Stimulated activated CD4-positive, alpha-beta T cell treated with anti-CD3 and anti-CD28 coated beads, Interleukin-4, amount 100 ng/mL, for 1 hour (primary cell): Measurements from ENCODE around the gene CHRNB1.

Experiments
- DNase-seq: peaks from one replicate; pipeline ENCODE4 v3.0.0-alpha.2; 2020

CHRNB1 gene

DNA sequence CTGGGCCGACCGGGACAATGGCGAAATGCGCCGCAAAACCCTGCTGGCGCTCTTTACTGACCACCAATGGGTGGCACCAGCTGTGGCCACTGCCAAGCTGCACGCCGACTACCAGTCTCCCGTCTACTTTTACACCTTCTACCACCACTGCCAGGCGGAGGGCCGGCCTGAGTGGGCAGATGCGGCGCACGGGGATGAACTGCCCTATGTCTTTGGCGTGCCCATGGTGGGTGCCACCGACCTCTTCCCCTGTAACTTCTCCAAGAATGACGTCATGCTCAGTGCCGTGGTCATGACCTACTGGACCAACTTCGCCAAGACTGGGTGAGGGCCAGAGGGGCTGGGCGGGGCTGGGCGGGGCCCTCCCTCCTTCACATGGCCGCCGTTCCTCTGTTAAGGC is 29.1 kb upstream of the CHRNB1 start:
- DNase-seq = no peak

DNA sequence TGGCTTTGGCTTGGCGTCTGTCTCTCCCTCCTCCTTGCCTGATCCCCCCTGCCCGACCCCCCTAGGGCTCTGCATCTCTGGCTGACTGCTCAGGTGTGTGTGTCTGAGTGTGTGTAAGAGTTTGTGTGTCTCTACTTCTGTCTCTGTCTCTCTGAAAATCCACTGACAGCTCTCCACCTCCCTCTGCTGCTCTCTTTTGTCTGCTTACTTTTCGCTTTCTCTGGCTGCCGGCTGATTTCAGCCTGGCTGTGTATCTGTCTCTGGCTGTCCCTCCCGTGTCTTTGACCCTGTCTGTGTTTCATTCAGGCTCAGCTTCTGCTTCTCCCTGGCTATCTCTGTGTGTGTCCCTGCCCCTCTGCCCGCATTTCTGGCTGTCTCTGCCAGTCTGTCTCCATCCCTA is 28.5 kb upstream of the CHRNB1 start:
- DNase-seq = no peak

DNA sequence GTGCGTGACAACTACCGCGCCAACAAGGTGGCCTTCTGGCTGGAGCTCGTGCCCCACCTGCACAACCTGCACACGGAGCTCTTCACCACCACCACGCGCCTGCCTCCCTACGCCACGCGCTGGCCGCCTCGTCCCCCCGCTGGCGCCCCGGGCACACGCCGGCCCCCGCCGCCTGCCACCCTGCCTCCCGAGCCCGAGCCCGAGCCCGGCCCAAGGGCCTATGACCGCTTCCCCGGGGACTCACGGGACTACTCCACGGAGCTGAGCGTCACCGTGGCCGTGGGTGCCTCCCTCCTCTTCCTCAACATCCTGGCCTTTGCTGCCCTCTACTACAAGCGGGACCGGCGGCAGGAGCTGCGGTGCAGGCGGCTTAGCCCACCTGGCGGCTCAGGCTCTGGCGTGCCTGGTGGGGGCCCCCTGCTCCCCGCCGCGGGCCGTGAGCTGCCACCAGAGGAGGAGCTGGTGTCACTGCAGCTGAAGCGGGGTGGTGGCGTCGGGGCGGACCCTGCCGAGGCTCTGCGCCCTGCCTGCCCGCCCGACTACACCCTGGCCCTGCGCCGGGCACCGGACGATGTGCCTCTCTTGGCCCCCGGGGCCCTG is 27.7 kb upstream of the CHRNB1 start:
- no peak for DNase-seq

DNA sequence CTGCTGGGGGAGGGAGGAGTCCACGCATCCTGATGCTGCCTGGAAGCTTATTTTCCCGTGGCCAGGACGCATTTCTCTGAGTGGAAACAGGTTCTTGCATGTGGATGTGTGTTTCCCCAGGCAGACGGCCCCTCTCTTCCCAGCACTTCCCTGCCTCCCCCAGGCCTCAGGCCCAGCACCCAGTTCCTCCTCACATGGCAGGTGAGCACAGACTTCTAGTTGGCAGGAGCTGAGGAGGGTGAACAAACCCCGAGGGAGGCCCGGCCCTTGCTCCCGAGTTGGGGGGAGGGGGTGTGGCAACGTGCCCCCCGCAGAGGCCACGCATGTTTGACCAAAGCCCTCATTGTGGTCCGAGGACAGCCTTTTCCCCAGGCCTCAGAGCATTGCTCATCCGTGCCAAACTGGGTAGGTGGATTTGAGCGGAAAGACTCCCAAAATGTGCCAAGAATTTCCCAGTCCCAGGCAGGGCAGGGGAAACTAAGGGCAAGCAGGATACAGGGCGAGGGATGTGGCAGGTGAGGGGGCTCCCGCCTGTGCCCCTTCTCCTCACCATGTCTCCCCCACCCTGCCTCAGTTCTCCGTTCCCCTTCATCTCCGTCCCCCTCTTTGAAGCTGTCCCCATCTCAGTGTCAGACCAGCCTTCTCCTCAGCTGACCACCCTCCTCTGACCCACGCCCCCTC is 26.2 kb upstream of the CHRNB1 start:
- DNase-seq = no peak

DNA sequence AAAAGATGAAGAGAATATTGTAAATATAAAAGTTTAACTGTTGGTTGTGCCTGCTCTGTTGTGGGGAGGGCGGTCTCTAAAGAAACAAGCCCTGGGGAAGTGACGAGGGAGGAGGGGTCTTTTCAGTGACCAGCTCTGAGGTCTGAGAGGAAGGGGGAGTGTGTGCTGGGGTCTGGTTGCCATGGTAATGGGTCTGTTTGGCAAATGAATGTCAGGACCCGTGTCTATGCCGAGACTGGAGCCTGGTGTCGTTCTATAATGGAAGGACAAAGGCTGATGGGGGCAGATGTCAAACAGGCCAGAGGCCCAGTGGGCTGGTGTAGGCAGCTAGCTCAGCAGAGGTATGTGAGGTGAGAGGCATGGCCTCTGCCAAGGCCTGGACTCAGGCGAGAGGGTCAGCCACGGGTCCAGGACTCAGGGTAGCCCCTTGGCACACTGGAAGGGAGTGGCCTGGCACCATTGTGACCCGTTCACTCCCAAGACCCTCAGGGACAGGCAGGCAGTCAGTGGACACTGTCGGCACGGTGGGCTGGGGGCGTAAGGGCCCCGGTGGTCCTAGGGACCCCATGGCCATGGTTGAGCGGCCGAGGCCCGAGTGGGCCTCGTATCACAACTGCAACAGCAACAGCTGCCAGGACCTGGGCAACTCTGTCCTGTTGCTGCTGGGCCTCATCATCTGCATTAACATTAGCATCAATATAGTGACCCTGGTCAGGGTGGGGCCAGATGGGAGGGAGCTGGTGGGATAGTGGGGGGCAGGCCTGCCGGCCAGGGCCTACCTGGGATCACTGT is 24.8 kb upstream of the CHRNB1 start, which contains the start of gene SPEM1:
Gene SPEM1 (plus strand): TSS at position 506 of the 792 bp plus-strand sequence. CDS start 61 bp downstream, at position 567.
- no peak for DNase-seq

DNA sequence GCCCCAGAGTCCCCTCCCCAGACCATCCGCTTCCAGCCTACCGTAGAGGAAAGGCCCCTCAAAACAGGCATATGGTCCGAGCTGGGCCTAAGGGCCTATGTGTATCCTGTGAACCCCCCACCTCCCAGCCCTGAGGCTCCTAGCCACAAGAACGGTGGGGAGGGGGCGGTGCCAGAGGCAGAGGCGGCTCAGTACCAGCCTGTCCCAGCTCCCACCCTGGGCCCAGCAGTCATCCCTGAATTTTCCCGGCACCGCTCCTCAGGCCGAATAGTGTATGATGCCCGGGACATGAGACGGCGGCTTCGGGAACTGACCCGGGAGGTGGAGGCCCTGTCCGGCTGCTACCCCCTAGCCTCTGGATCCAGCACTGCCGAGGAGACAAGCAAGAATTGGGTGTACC is 23.7 kb upstream of the CHRNB1 start:
- no peak for DNase-seq

DNA sequence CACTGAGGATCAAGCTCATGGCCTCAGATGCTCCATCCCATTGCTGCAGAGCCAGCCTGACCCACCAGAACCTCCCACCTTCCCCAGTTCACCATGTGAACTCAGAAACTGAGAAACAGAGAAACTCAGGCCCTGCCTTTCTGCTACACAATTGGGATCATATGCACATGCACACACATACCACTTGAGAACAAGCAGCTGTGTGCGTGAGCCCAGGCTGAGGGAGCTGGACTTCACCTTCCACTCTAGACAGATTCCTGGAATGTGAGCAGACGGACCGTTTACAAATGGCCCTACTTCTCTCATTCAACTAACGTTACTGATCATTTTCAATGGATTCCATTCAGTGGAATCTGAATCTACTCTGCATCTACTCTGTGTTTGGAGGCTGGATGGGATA is 21.2 kb upstream of the CHRNB1 start:
- no peak for DNase-seq

DNA sequence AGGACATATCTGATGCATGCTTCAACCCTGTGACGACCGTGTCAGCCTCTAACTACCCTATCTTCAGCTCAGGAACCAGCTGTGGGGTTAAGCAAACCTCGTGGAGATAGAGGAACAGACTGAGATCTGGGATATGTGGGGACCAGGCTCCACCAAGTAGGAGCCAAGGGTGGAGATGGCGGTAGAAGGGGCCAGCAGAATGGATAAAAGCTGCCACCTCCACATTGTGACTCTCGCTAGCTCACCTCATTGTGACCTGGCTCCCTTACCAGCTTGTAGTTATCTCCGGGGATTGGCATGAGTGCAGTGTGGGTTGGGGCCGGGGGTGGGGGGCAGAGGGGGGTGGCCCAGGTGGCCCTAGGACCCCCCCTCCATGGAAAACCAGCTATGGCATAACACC is 19.5 kb upstream of the CHRNB1 start, which contains the start of gene SPEM2:
Gene SPEM2 (plus strand): TSS at position 301 of the 400 bp plus-strand sequence. CDS start 73 bp downstream, at position 374.
- no peak for DNase-seq

DNA sequence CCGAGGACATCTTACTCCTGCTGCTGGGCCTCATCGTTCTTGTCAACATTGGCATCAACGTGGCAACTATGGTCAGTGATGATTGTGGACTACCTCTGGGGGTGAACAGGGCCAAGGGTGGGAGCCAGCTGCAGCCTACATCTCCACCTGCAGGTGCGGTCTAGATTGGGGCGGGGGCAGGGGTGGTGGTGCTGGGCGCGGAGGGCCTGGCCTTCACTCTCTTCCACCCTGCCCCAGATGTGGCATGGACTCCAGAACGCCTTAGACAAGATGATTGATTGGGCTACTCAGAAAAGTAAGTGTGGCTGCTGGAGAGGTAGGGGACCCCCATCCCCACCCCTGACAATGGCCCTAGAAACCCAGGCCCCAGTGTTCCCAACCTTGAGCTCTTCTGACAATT is 19.1 kb upstream of the CHRNB1 start:
- no peak for DNase-seq

DNA sequence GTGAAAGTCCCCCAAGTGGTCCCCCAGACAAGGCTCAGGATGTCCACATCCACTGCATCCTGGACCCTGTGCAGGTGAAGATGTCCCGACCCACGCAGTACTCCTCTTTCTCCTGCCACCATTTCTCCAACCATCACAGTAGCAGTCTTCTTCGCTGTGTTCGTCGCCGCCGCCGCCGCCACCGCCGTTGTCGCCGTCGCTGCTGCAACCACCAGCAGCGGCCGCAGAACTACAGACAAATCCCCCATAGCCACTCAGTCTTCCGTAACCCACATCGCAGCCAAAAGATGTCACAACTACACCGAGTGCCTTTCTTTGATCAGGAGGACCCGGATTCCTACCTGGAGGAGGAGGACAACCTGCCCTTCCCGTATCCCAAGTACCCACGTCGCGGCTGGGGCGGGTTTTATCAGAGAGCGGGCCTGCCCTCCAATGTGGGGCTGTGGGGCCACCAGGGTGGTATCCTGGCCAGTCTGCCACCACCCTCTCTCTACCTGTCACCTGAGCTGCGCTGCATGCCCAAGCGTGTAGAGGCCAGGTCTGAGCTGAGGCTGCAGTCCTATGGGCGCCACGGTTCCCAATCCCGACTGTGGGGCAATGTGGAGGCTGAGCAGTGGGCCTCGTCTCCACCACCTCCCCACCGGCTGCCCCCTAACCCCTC is 18.5 kb upstream of the CHRNB1 start:
- no peak for DNase-seq

DNA sequence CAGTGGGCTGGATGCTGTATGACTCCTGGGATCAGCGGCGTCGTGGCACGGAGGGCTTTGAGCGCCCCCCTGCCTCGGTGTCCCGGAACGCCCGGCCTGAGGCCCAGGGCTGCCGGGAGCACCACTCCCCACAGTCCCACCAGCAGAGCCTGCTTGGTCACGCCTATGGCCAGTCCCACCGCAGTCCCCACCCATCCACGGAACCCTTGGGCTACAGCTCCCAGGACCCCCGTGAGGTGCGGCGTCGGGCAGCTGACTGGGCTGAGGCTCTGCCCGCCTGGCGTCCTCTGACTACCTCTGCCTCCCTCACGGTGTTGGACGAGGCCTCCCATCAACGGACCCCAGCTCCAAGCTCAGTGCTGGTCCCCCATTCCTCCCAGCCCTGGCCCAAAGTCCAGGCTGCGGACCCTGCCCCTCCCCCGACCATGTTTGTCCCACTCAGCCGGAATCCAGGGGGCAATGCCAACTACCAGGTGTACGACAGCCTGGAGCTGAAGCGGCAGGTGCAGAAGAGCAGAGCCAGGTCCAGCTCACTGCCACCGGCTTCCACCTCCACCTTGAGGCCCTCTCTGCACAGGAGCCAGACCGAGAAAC is 17.9 kb upstream of the CHRNB1 start:
- no peak for DNase-seq

DNA sequence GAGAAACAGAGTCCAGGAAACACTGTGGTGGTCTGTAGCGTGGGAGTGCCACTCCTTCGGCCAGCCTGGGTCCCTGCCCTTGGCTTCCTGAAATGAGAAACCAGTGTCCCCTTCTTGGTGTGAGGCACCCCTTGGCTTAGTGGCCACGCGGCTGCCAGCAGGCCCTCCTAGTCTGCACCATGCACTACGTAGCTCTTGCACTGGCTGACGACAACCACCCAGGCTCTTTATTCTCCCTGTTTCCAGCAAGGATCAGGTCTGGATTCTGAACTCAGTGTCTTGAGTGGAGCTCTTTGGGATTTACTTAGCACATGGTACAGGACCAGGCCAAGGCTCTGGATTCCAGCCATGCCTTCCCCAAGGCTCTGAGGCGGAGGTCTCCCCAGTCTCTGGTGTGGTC is 17.3 kb upstream of the CHRNB1 start:
- no peak for DNase-seq

DNA sequence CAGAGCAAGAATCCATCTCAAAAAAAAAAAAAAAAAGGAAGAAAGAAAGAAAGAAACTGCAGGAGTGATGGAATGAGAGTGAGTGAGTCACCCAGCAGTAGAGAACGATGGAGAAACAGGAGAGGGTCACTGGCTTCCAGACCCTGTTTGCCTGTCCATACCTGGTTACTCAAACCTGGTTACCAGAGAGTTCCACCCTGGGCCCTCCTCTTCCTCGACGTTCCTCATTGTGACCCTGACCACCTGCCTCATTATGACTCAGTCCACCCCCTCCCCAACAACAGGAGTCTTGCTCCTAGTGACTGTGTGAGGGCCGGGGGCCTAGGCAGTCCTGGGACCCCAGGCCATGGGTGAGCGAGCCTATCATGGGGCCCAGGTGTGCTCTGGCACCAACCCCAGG is 16.3 kb upstream of the CHRNB1 start, which contains the start of gene SPEM3:
Gene SPEM3 (plus strand): TSS at position 301 of the 400 bp plus-strand sequence. CDS start 46 bp downstream, at position 347.
- DNase-seq = no peak

DNA sequence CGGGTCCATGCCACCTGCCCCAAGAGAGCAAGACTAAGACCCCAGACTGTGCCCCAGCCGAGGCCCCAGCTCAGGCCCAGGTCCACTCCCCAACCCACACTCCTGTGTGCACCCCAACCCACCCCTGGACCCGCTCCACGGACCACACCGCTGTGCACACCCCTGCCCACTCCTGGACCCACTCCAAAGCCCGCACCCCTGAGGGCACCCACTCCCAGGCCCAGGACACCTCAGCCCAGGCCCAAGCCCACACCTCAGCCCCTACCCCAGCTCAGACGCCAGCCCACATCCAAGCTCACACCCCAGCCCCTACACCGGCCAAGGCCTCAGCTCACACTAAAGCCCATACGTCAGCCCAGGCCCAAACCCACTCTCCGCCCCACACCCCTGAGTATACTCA is 15.1 kb upstream of the CHRNB1 start:
- DNase-seq = no peak

DNA sequence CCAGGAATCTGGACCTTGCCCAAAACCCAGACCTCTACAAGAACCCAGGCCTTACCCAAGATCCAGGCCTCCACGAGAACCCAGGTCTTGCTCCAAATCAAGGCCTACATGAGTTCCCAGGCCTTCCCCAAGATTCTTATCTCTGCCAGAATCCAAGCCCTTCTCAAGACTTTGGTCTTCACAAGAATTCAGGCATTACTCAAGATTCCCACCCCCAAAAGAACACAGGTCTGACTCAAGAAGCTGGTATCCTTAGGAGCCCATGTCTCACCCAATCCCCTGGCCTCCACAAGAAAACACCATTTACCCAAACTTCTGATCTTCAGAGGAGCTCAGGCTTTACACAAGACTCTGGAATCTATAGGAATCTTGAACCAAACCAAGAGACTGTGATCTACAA is 13.6 kb upstream of the CHRNB1 start:
- DNase-seq = no peak

DNA sequence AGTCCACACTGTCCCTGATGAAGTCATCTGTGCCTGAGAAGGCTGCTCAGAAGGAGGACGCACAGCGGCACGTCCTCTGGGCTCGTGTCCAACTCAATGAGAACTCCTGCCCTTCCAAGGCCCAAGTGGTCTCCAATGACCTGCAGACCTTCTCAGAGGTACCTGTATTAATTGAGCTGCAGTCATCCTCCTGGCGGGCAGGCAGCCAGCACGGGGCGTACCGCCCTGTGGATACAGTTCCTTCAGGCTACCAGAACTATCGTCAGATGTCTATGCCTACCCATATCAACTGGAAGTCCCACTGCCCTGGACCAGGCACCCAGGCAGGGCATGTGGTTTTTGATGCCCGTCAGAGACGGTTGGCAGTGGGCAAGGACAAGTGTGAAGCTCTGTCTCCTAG is 12.6 kb upstream of the CHRNB1 start:
- DNase-seq = no peak

DNA sequence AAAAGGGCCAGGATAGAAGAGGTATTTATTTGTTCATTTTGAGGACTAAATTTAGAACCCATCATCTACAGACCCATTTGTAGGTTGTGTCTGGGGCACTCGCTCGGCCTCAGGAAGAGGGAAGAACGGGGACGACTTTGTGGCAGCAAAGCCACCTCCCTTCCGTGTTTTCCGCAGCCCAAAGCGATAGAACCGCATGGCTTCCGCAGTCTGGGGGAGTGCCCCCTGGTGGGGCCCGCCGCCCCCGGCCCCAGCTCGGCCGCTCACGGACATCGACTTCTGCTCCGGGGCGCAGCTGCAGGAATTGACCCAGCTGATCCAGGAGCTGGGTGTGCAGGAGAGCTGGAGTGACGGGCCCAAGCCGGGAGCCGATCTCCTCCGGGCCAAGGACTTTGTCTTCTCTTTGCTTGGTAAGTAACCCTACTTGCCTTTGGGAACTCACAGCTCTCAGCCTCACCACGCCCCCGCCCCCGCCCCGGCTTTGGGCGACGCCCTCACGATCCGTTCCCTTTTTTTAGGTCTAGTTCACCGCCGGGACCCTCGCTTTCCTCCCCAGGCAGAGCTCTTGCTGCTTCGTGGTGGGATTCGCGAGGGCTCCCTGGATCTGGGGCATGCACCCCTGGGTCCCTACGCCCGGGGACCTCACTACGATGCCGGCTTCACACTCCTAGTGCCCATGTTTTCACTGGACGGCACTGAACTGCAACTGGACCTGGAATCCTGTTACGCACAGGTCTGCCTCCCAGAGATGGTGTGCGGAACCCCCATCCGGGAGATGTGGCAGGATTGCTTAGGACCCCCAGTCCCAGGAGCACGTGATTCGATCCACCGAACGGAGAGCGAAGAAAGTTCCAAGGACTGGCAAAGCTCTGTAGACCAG is 8.9 kb upstream of the CHRNB1 start:
- DNase-seq = peak; percentile 57

DNA sequence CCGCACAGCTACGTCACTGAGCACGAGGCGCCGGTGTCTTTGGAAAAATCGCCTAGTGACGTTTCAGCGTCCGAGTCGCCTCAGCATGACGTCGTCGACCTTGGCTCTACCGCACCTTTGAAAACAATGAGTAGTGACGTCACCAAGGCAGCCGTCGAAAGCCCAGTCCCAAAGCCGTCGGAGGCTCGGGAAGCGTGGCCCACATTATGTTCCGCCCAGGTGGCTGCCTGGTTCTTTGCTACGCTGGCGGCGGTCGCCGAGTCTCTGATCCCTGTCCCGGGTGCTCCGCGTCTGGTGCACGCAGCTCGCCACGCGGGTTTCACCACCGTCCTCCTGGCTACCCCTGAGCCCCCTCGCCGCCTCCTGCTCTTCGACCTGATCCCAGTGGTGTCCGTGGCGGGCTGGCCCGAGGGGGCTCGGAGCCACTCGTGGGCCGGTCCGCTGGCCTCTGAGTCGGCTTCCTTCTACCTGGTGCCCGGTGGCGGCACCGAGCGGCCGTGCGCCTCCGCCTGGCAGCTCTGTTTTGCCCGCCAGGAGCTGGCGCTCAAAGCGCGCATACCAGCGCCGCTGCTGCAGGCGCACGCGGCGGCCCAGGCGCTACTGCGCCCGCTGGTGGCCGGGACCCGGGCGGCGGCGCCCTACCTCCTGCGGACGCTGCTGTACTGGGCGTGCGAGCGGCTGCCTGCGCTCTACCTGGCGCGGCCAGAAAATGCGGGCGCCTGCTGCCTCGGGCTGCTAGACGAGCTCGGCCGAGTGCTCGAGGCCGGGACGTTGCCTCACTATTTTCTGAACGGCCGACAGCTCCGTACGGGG is 8.1 kb upstream of the CHRNB1 start:
- peak; percentile 83 for DNase-seq

DNA sequence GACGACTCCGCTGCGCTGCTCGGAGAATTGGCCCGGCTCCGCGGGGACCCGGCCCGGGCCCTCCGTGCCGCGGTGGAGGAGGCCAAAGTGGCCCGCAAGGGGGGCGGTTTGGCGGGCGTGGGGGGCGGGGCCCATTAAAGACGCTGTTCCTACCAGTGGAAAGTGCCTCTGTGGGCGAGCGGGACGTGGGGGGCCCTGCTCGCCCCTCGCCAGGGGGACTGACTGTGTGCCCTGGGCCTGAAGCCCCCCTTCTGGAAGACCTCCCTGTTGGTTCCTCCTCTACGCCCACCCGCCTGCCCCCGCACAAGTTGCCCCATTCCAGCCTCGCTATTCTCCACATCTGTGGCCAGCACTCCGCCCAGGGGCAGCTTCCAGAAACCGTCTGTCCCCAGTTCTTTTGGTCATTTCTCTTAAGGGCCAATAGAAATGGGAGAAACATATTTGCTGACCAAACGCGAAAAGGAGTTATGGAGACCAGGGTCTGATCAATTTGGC is 7.4 kb upstream of the CHRNB1 start:
- DNase-seq = no peak

DNA sequence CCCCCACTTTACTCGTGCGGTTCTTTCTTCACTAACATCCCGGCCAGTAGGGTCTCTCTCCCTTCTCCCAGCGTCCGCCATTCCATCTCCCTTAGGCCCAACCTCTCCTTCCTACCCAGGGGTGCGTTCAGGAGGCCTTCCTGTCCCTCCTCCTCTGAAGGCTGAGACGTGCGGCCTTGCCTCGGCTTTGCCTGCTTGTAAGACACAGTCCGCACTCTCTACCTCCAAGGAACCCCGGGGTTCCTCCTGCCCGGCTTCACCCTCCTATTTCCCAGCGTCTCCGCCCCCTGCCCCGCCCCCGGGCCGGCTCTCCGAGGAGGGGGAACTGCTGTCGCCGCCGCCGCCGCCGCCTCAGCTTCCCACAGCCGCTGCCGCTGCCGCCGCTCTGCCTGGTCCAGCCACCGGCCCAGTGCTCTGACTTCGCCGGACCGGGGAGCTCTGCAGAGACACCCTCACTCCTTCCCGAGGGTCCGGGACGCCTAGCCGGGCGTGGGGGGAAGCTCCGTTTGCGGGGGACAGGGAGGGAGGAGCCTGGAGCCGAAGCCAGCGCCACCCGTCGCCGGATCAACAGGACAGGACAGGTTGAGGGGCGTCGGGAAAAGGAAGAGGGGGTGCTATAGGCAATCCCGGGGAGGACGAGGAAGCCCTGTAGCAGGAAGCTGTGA is 6.8 kb upstream of the CHRNB1 start:
- peak; percentile 73 for DNase-seq
